ENCODE data around the gene TCEA3. TPM values are rescaled to one million over a fixed set of nuclear protein-coding genes. Genes with fewer than 3 reads are reported as not detected.

The TCEA3 gene
- polyA plus RNA-seq, 3 donors = 0.26 to 0.52 TPM; not detected in 1

GRCh38 chr1:23422241-23422877 lies 2.2 kb downstream of the TCEA3 start:
- H3K9me3 Mint-ChIP-seq = peaks cover 0 to 15% (median 5%) of the 10 kb centered on the region in 7 donors
- Histone ChIP-seq H3K4me3 (replicated peaks in 1 of 3; ENCODE audit: low read depth in 2 of 3, low read length in 3 of 3) (peak overlapping the region in 2 of 3 experiments; percentile 16 to 74), H3K27ac (ENCODE audit: low read depth in 1 of 2, low read length in 2 of 2) (peak overlapping the region; percentile 13 to 64), H2AFZ (ENCODE audit: insufficient read depth, low read depth, low read length, poor library complexity, severe bottlenecking) (peak overlapping the region; percentile 89), H3K36me3 (replicated peaks in 1 of 2; ENCODE audit: control insufficient read depth in 1 of 2, insufficient read depth in 2 of 2, low read length in 2 of 2) (no peaks in the 10 kb centered on the region), H3K9me3 (replicated peaks in 1 of 2; ENCODE audit: control insufficient read depth in 1 of 2, insufficient read depth in 1 of 2, low read length in 2 of 2) (peaks cover 0 to 5% of the 10 kb centered on the region in 2 donors), H3K27me3 (ENCODE audit: control insufficient read depth in 2 of 2, insufficient read depth in 2 of 2, low read length in 2 of 2) (peaks cover 22 to 42% of the 10 kb centered on the region in 2 donors), H3K79me2 (ENCODE audit: insufficient read depth, low read length) (no peaks in the 10 kb centered on the region), H3K4me2 (replicated peaks; ENCODE audit: extremely low read depth, low read length, poor library complexity, severe bottlenecking) (peak overlapping the region; percentile 77), H3K9ac (ENCODE audit: insufficient read depth, low read length, poor library complexity, severe bottlenecking) (peak overlapping the region; percentile 46), H4K20me1 (ENCODE audit: insufficient read depth, low read length) (no peaks in the 10 kb centered on the region), H3K4me1 (ENCODE audit: control insufficient read depth in 1 of 2, insufficient read depth in 2 of 2, low read length in 2 of 2) (peaks cover 33 to 37% of the 10 kb centered on the region in 2 donors)
- DNase-seq = peak; percentile 37 to 46 (median 42)
- 0% methylated on average over 12 of the region's 15 CpGs for WGBS (ENCODE audit: insufficient coverage)
- peaks cover 2 to 9% of the 10 kb centered on the region in 2 donors for H3K36me3 Mint-ChIP-seq
- peaks cover 39 to 48% (median 47%) of the 10 kb centered on the region in 3 donors for H3K27me3 Mint-ChIP-seq (ENCODE audit: low read depth in 3 of 3)
- peaks cover 38% of the 10 kb centered on the region for H3K4me1 Mint-ChIP-seq
- peak overlapping the region; percentile 74 to 96 for H3K4me3 Mint-ChIP-seq
- peak overlapping the region in 6 of 7 donors; percentile 16 to 81 (median 51) for H3K27ac Mint-ChIP-seq
- no peak for TF ChIP-seq CTCF (IDR thresholded peaks at IDR 0.05)
- intact Hi-C loops (cut with micrococcal nuclease) = no loop called here

- Histone ChIP-seq H3K9ac (ENCODE audit: insufficient read depth, low read length, poor library complexity, severe bottlenecking) (no peak overlapping the region), H3K4me1 (ENCODE audit: control insufficient read depth in 1 of 2, insufficient read depth in 2 of 2, low read length in 2 of 2) (peaks cover 33 to 37% of the 10 kb centered on the region in 2 donors), H3K4me3 (replicated peaks in 1 of 3; ENCODE audit: low read depth in 2 of 3, low read length in 3 of 3) (peak overlapping the region in 1 of 3 experiments; percentile 74), H3K9me3 (replicated peaks in 1 of 2; ENCODE audit: control insufficient read depth in 1 of 2, insufficient read depth in 1 of 2, low read length in 2 of 2) (peaks cover 0 to 5% of the 10 kb centered on the region in 2 donors), H2AFZ (ENCODE audit: insufficient read depth, low read depth, low read length, poor library complexity, severe bottlenecking) (peak overlapping the region; percentile 89), H3K79me2 (ENCODE audit: insufficient read depth, low read length) (no peaks in the 10 kb centered on the region), H3K4me2 (replicated peaks; ENCODE audit: extremely low read depth, low read length, poor library complexity, severe bottlenecking) (peak overlapping the region; percentile 77), H4K20me1 (ENCODE audit: insufficient read depth, low read length) (no peaks in the 10 kb centered on the region), H3K36me3 (replicated peaks in 1 of 2; ENCODE audit: control insufficient read depth in 1 of 2, insufficient read depth in 2 of 2, low read length in 2 of 2) (no peaks in the 10 kb centered on the region), H3K27ac (ENCODE audit: low read depth in 1 of 2, low read length in 2 of 2) (peak overlapping the region in 1 of 2 donors; percentile 64), H3K27me3 (ENCODE audit: control insufficient read depth in 2 of 2, insufficient read depth in 2 of 2, low read length in 2 of 2) (peaks cover 22 to 36% of the 10 kb centered on the region in 2 donors)
- peaks cover 2 to 9% of the 10 kb centered on the region in 2 donors for H3K36me3 Mint-ChIP-seq
- H3K27me3 Mint-ChIP-seq (ENCODE audit: low read depth in 3 of 3) = peaks cover 34 to 45% (median 43%) of the 10 kb centered on the region in 3 donors
- DNase-seq = no peak
- intact Hi-C loops (cut with micrococcal nuclease) = no loop called here
- 51% methylated on average over 6 of the region's 6 CpGs for WGBS (ENCODE audit: insufficient coverage)
- no peak overlapping the region for H3K4me3 Mint-ChIP-seq
- no peak for TF ChIP-seq CTCF (IDR thresholded peaks at IDR 0.05)
- peak overlapping the region in 1 of 7 donors; percentile 20 for H3K27ac Mint-ChIP-seq
- peaks cover 37% of the 10 kb centered on the region for H3K4me1 Mint-ChIP-seq
- peaks cover 0 to 15% (median 5%) of the 10 kb centered on the region in 7 donors for H3K9me3 Mint-ChIP-seq
These were observed 2.8 kb downstream of the TCEA3 start for GRCh38 chr1:23421753-23422240.

Measured in CD14-positive monocyte (primary cell).